DND-41 (cell line): ENCODE measurements around the gene EPHB2.

Experiments
- ATAC-seq: fragments of 200-7000 bp; cut with Tn5 transposase; 3 replicates; pipeline ENCODE4 v1.9.1; 2021; ENCODE audit warnings: low read depth; ENCODE audit not compliant: insufficient read depth
- DNase-seq: peaks from one replicate; pipeline ENCODE4 v3.0.0-alpha.2; 2020
- H2AFZ ChIP-seq: 2 replicates; pipeline ENCODE4 v1.6.0; 2012; ENCODE audit warnings: low read depth, low read length
- H3K27ac ChIP-seq: 2 replicates; pipeline ENCODE4 v1.5.1; 2012; ENCODE audit warnings: low read length, inconsistent platforms
- H3K27me3 ChIP-seq: fragments of 200-600 bp; sonication (generic); 2 replicates; pipeline ENCODE4 v1.6.0; 2012; ENCODE audit warnings: low read length, mild to moderate bottlenecking, inconsistent platforms; ENCODE audit not compliant: insufficient read depth, poor library complexity
- H3K36me3 ChIP-seq: 2 replicates; pipeline ENCODE4 v1.5.1; 2012; ENCODE audit warnings: low read length, inconsistent platforms; ENCODE audit not compliant: insufficient read depth
- H3K4me1 ChIP-seq: 2 replicates; pipeline ENCODE4 v1.5.1; 2012; ENCODE audit warnings: mild to moderate bottlenecking, low read length; ENCODE audit not compliant: insufficient read depth
- H3K4me2 ChIP-seq: 2 replicates; pipeline ENCODE4 v1.6.0; 2012; ENCODE audit warnings: mild to moderate bottlenecking, moderate library complexity, low read length, inconsistent platforms; ENCODE audit not compliant: insufficient read depth
- H3K4me3 ChIP-seq, 2 experiments: fragments of 200-600 bp in 1 of 2; shearing (Covaris generic) in 1 of 2; 2 replicates each; pipeline ENCODE4 v1.5.1; 2012 to 2016; ENCODE audit warnings: inconsistent platforms in 2 of 2, low read length in 2 of 2, mild to moderate bottlenecking in 2 of 2, low read depth in 1 of 2, moderate library complexity in 1 of 2
- H3K79me2 ChIP-seq: 2 replicates; pipeline ENCODE4 v1.6.0; 2012; ENCODE audit warnings: low read length, inconsistent platforms; ENCODE audit not compliant: insufficient read depth
- H3K9ac ChIP-seq: 2 replicates; pipeline ENCODE4 v1.6.0; 2012; ENCODE audit warnings: low read depth, mild to moderate bottlenecking, inconsistent platforms, low read length, moderate library complexity
- H3K9me3 ChIP-seq: 2 replicates; pipeline ENCODE4 v1.5.1; 2012; ENCODE audit warnings: low read length, moderate library complexity, mild to moderate bottlenecking, inconsistent platforms; ENCODE audit not compliant: insufficient read depth, severe bottlenecking
- H4K20me1 ChIP-seq: 2 replicates; pipeline ENCODE4 v1.6.0; 2012; ENCODE audit warnings: low read length; ENCODE audit not compliant: insufficient read depth
- CTCF ChIP-seq: IDR thresholded peaks from 2 replicates; pipeline ENCODE4 v1.5.1; 2012; ENCODE audit warnings: borderline replicate concordance, low read length, moderate library complexity, mild to moderate bottlenecking; ENCODE audit not compliant: poor library complexity, severe bottlenecking; ENCODE audit errors: extremely low read depth
- EZH2 ChIP-seq: IDR thresholded peaks from 3 replicates; pipeline ENCODE4 v1.6.1; 2012; ENCODE audit warnings: borderline replicate concordance, low read depth, mild to moderate bottlenecking, moderate library complexity, low read length, inconsistent platforms; ENCODE audit not compliant: severe bottlenecking

Gene EPHB2

DNA sequence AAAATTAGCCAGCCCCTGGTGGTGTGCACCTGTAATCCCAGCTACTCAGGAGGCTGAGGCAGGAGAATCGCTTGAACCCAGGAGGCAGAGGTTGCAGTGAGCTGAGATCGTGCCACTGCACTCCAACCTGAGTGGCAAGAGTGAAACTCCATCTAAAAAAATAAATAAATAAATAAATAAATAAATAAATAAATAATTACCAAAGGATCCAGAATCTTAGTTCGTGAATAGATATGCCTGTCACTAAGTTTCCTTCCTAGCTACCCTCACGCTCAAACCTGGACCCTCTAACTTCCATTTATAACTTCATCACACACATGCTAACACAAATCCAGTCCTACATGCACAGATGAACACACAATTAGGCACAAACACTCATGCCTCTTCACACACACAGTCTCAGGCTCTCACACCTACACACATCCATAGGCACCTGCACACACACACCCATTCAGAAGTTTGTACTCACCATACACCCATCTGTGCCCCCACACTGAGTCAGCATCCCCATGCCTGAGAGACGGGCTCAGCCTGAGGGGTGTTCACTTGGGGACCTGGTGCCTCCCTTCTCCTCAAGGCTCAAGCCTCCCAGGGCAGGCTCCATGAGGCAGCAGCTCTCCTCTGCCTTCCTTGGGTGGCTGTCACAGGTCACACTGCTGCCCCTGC lies 200.5 kb downstream of the EPHB2 start:
- no peaks in the 10 kb centered on the region for H3K36me3 ChIP-seq
- H3K4me1 ChIP-seq, result no peaks in the 10 kb centered on the region
- peaks cover 5% of the 10 kb centered on the region for H3K27me3 ChIP-seq
- H3K4me3 ChIP-seq, result no peak overlapping the region
- no peaks in the 10 kb centered on the region for H3K9me3 ChIP-seq
- H3K79me2 ChIP-seq, result no peaks in the 10 kb centered on the region
- H3K27ac ChIP-seq, result no peak overlapping the region
- no peak overlapping the region for H3K9ac ChIP-seq
- H3K4me2 ChIP-seq, result no peak overlapping the region
- peaks cover 4% of the 10 kb centered on the region; the same call in 1 of the 2 replicates for H4K20me1 ChIP-seq
- TF ChIP-seq CTCF (no peak), EZH2 (no peak)
- ATAC-seq, result no peak
- no peak overlapping the region for H2AFZ ChIP-seq
- DNase-seq, result no peak

DNA sequence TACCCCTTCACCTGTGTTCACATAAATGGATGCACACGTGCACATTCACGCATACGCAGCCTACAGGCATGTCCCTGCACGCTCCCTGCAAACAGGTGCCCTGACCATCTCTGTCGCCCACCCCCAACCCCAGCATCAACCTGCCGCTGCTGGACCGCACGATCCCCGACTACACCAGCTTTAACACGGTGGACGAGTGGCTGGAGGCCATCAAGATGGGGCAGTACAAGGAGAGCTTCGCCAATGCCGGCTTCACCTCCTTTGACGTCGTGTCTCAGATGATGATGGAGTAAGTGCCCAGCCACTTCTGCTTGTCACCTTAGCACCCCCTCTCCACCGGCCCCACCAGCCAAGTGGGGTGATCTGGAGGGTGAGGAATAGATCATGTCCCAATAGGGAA lies 201.7 kb downstream of the EPHB2 start:
- H3K9me3 ChIP-seq, result no peaks in the 10 kb centered on the region
- H3K79me2 ChIP-seq, result no peaks in the 10 kb centered on the region
- H4K20me1 ChIP-seq, result peaks cover 4% of the 10 kb centered on the region; the same call in 1 of the 2 replicates
- H3K36me3 ChIP-seq, result no peaks in the 10 kb centered on the region
- H3K27ac ChIP-seq, result no peak overlapping the region
- H3K4me1 ChIP-seq, result no peaks in the 10 kb centered on the region
- H3K9ac ChIP-seq, result no peak overlapping the region
- no peak overlapping the region for H3K4me3 ChIP-seq
- ATAC-seq (no peak), DNase-seq (no peak)
- TF ChIP-seq EZH2 (no peak), CTCF (no peak)
- no peak overlapping the region for H2AFZ ChIP-seq
- H3K27me3 ChIP-seq, result peaks cover 10% of the 10 kb centered on the region
- no peak overlapping the region for H3K4me2 ChIP-seq

DNA sequence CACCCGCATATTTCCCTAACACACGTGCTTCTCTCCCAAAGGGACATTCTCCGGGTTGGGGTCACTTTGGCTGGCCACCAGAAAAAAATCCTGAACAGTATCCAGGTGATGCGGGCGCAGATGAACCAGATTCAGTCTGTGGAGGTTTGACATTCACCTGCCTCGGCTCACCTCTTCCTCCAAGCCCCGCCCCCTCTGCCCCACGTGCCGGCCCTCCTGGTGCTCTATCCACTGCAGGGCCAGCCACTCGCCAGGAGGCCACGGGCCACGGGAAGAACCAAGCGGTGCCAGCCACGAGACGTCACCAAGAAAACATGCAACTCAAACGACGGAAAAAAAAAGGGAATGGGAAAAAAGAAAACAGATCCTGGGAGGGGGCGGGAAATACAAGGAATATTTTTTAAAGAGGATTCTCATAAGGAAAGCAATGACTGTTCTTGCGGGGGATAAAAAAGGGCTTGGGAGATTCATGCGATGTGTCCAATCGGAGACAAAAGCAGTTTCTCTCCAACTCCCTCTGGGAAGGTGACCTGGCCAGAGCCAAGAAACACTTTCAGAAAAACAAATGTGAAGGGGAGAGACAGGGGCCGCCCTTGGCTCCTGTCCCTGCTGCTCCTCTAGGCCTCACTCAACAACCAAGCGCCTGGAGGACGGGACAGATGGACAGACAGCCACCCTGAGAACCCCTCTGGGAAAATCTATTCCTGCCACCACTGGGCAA lies 202.9 kb downstream of the EPHB2 start:
- Histone ChIP-seq H3K9me3 (no peaks in the 10 kb centered on the region), H2AFZ (no peak overlapping the region), H3K9ac (no peak overlapping the region), H4K20me1 (peaks cover 4% of the 10 kb centered on the region; the same call in 1 of the 2 replicates), H3K4me3 (no peak overlapping the region), H3K79me2 (no peaks in the 10 kb centered on the region), H3K36me3 (no peaks in the 10 kb centered on the region), H3K27ac (no peak overlapping the region), H3K4me2 (no peak overlapping the region), H3K4me1 (no peaks in the 10 kb centered on the region), H3K27me3 (peaks cover 10% of the 10 kb centered on the region)
- no peak for ATAC-seq
- TF ChIP-seq EZH2 (no peak), CTCF (no peak)
- no peak for DNase-seq

- no peak overlapping the region for H3K9ac ChIP-seq
- no peak overlapping the region for H2AFZ ChIP-seq
- no peaks in the 10 kb centered on the region for H3K9me3 ChIP-seq
- DNase-seq (no peak), ATAC-seq (no peak)
- H3K27ac ChIP-seq, result no peak overlapping the region
- H3K4me1 ChIP-seq, result no peaks in the 10 kb centered on the region
- no peaks in the 10 kb centered on the region for H3K36me3 ChIP-seq
- peaks cover 4% of the 10 kb centered on the region; the same call in 1 of the 2 replicates for H4K20me1 ChIP-seq
- peaks cover 10% of the 10 kb centered on the region for H3K27me3 ChIP-seq
- no peak overlapping the region for H3K4me3 ChIP-seq
- no peak overlapping the region for H3K4me2 ChIP-seq
- no peak for TF ChIP-seq CTCF
- TF ChIP-seq EZH2, result no peak
- no peaks in the 10 kb centered on the region for H3K79me2 ChIP-seq
These were observed 203.5 kb downstream of the EPHB2 start for GRCh38 chr1:22914156-22914555.
